ENCODE results near the gene TOP2B. TPM values are rescaled to one million over a fixed set of nuclear protein-coding genes. Genes with fewer than 3 reads are reported as not detected.

The TOP2B gene
- total RNA-seq, 2 experiments from 2014 or later: 133 to 134 TPM

DNA sequence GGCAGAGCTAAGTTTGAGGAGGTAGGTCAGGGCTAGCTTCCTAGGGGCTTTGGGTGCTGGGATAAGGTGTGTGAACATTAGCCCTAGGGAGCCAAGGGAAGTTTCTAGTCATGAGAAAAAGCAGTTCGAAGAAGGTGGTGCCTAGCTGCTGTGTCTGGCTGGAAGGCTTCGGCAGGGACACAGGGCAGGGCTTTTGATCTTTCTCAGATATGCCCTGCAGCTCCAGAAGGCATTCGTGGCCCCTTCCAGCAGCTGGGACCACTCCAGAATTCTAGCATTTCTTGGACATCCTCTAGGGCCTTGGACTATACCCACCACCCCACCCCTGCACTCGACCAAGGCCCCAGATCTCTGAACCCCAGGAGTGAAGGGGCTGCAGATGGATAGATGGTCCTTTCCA is 88.6 kb downstream of the TOP2B start:
- no peaks in the 10 kb centered on the region for H3K9me3 Mint-ChIP-seq
- CTCF ChIA-PET: no interaction called here
- no peak for DNase-seq
- H3K4me3 Mint-ChIP-seq: no peak overlapping the region
- H3K36me3 Mint-ChIP-seq: no peaks in the 10 kb centered on the region
- intact Hi-C loops (cut with micrococcal nuclease): no loop called here
- no peaks in the 10 kb centered on the region for H3K27me3 Mint-ChIP-seq
- H3K27ac Mint-ChIP-seq: no peak overlapping the region
- POLR2A ChIA-PET: no interaction called here
- no peaks in the 10 kb centered on the region for H3K4me1 Mint-ChIP-seq (ENCODE audit: low read depth)

DNA sequence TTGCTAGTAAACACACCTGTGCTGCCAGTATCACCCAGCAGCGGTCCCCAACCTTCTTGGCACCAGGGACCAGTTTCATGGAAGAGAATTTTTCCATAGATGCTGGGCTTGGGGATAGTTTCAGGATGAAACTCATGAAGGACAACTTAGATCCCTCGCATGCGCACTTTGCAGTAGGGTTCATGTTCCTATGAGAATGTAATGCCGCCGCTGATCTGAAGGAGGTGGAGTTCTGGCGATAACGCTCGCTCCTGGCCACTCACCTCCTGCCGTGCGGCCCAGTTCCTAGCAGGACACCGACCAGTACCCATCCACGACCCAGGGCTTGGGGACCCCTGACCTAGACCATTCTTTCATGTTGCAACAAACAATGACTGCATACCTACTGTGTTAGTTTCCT is 89.7 kb downstream of the TOP2B start:
- Mint-ChIP-seq H3K36me3 (no peaks in the 10 kb centered on the region), H3K9me3 (no peaks in the 10 kb centered on the region), H3K27ac (no peak overlapping the region), H3K4me1 (ENCODE audit: low read depth) (no peaks in the 10 kb centered on the region), H3K4me3 (no peak overlapping the region), H3K27me3 (no peaks in the 10 kb centered on the region)
- intact Hi-C loops (cut with micrococcal nuclease): no loop called here
- no peak for DNase-seq
- ChIA-PET POLR2A (no interaction called here), CTCF (no interaction called here)

DNA sequence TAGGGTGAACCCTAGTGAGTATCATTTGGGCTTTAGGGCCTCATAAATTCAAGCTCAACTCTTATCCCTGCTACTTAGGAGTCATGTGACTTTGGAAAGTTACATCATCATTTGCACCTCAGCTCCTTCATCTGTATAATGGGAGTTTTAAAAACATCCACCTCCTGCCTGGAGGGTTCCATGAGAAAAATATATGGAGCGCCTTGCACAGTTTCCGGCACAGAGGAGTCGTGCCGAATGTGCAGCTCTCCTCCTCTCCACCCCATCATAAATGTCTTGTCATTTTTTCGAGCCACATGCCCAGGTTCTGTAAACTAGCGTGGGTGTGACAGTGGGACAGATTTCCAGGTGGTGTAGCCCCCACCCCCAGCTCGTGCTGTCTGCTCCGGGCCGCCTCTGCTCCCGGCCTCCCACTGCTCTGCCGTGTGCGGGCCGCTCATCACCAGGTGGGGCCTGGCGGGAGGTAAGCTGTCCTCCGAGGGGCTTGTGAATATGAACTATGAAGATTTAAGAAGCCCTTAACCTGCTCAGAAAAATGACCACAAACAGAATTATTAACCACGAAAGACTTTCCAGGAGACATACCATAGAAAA is 90.4 kb downstream of the TOP2B start:
- no peak overlapping the region for H3K27ac Mint-ChIP-seq
- no peaks in the 10 kb centered on the region for H3K4me1 Mint-ChIP-seq (ENCODE audit: low read depth)
- H3K36me3 Mint-ChIP-seq: no peaks in the 10 kb centered on the region
- no peaks in the 10 kb centered on the region for H3K9me3 Mint-ChIP-seq
- H3K4me3 Mint-ChIP-seq: no peak overlapping the region
- intact Hi-C loops (cut with micrococcal nuclease): no loop called here
- no peaks in the 10 kb centered on the region for H3K27me3 Mint-ChIP-seq
- CTCF ChIA-PET: no interaction called here
- POLR2A ChIA-PET: no interaction called here
- DNase-seq: no peak

DNA sequence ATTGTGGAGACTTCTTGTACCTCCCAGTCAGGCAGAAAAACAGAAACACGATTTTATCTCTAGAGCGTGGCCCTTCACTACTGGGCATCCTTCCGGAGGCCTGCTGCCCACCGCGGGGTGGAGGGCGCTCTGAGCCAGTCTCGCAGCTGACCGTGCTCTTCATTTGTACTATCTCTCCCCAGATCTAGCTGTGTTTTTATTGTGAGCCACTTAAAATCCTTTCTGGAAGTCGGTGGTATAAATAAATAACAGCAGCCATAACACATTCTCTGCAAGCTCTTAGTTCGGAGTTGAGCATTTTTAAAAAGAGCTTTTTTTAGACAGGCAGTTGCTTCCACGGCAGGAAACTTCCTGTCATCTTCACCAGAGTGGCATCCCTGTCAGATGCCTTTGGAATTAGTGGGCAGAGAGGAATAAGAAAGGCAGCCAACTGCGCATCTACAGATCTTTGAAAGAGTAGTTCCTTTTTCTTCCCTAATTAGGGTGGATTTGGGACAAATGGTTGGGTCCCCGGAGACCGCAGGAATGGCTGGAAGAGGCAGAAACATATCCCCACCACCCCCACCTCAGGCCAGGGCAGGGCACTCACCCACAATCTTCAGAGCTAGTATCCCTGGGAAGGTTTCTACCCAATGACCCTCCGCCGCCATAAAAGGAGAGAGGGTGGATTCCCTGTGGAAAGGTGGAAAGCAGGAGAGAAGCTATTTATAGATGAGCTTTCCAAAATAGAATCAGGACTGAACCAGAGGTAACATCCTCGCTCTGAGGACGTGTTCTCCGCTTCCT is 91.1 kb downstream of the TOP2B start:
- intact Hi-C loops (cut with micrococcal nuclease): no loop called here
- Mint-ChIP-seq H3K27me3 (no peaks in the 10 kb centered on the region), H3K4me1 (ENCODE audit: low read depth) (no peaks in the 10 kb centered on the region), H3K4me3 (no peak overlapping the region), H3K27ac (no peak overlapping the region), H3K36me3 (no peaks in the 10 kb centered on the region), H3K9me3 (no peaks in the 10 kb centered on the region)
- POLR2A ChIA-PET: no interaction called here
- CTCF ChIA-PET: no interaction called here
- DNase-seq: no peak

DNA sequence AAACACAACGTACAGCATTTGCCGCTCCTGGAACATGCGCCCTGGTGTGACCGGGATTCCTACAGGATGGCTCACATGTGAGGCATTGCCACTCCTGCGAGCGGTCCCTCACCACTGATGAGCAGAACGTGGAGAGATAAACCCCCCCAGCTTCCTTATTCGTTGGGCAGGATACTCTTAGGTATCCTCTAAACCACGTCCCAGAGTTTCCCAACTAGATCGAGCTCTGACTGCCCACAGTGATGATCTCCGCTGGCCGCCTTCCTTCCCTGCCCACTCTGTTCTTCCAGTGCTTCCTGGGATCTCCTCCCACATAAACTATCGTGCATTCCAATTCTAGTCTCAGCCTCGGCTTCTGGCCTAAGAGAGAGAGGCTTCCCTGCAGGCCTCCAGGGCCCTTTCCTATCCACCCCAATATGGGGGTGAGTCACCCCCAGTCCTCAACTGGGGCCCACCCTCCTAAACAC is 91.8 kb downstream of the TOP2B start:
- POLR2A ChIA-PET: no interaction called here
- no peaks in the 10 kb centered on the region for H3K9me3 Mint-ChIP-seq
- H3K4me1 Mint-ChIP-seq (ENCODE audit: low read depth): no peaks in the 10 kb centered on the region
- CTCF ChIA-PET: interaction anchor here (1.2 kb wide), 1 partner anchor 41 kb away, joined by 4 read pairs; no protein-coding TSS in a partner anchor
- no peaks in the 10 kb centered on the region for H3K27me3 Mint-ChIP-seq
- H3K27ac Mint-ChIP-seq: no peak overlapping the region
- DNase-seq: no peak
- no peaks in the 10 kb centered on the region for H3K36me3 Mint-ChIP-seq
- no peak overlapping the region for H3K4me3 Mint-ChIP-seq
- intact Hi-C loops (cut with micrococcal nuclease): no loop called here

DNA sequence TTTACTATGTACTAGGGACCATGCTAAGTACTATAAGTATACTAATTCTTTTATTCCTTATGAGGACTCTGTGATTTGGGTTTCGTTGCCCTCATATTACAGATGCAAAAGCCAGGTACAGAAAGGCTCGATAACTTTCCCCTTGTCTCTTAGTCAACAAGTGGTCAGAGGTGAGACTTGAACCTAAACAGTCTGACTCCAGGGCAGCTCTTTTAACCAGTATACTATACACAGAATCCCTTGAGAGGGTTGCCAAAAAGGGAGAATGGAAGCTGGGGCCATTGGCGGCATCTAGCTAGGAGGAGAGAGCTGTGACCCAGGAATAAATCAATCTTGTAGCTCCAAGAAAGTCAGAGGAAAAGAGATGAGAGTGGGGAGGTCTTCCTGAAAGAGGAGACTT is 92.4 kb downstream of the TOP2B start:
- no peak overlapping the region for H3K27ac Mint-ChIP-seq
- no peaks in the 10 kb centered on the region for H3K9me3 Mint-ChIP-seq
- H3K27me3 Mint-ChIP-seq: no peaks in the 10 kb centered on the region
- POLR2A ChIA-PET: no interaction called here
- intact Hi-C loops (cut with micrococcal nuclease): no loop called here
- H3K4me1 Mint-ChIP-seq (ENCODE audit: low read depth): no peaks in the 10 kb centered on the region
- DNase-seq: no peak
- CTCF ChIA-PET: interaction anchor here (0.5 to 1.2 kb wide), 2 partner anchors 33 to 41 kb away, joined by 3 to 4 read pairs; no protein-coding TSS in a partner anchor
- H3K36me3 Mint-ChIP-seq: no peaks in the 10 kb centered on the region
- no peak overlapping the region for H3K4me3 Mint-ChIP-seq

DNA sequence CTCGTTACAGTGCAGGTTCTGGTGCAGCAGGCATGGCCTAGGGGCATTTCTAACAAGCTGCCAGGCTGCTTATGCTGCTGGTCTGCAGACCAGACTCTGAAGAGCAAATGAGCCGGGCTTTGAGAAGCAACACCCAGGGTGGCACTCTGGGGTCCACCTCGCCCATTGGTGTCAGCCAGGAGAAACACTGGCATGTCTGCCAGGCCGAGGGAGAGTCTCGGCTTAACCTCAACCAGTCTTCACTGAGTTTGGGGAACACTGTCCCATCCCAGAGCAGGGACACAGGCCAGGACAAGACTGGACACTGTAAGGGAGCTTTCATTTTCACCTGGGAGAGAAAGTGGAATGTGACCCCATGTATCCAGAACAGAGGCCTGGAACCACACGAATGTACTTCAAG is 93.4 kb downstream of the TOP2B start:
- no peak for DNase-seq
- Mint-ChIP-seq H3K9me3 (no peaks in the 10 kb centered on the region), H3K36me3 (no peaks in the 10 kb centered on the region), H3K4me1 (ENCODE audit: low read depth) (no peaks in the 10 kb centered on the region), H3K4me3 (no peak overlapping the region), H3K27ac (no peak overlapping the region), H3K27me3 (no peaks in the 10 kb centered on the region)
- POLR2A ChIA-PET: no interaction called here
- intact Hi-C loops (cut with micrococcal nuclease): no loop called here
- CTCF ChIA-PET: no interaction called here

DNA sequence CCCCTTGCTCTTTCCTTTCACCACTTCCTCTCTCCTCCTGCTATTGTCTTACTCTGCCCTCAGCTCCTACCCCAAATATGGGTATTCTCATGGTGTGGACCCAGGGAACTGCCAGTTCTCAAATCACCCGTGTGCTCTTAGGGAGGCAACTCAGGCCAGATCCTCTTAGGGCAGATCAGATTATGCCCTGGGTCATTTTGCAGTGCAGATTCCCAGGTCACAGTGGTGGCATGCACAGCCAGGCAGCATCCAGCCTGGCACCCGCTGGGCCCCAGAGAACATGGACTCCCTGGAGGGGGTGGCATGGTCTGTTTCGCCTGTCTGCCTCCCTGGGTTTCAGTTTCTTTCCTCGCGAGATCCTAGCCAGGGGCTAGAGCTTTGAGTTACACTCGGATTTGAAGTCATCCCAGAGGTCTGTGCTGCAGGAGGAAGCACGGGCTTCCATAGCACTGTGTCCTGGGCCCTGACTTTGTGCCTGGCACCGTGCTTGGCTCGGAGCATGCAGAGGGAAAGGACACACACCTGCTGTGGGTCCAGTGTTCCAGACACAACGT is 96.1 kb downstream of the TOP2B start:
- CTCF ChIA-PET: no interaction called here
- Mint-ChIP-seq H3K4me3 (no peak overlapping the region), H3K27ac (no peak overlapping the region), H3K27me3 (no peaks in the 10 kb centered on the region), H3K36me3 (no peaks in the 10 kb centered on the region), H3K4me1 (ENCODE audit: low read depth) (no peaks in the 10 kb centered on the region), H3K9me3 (no peaks in the 10 kb centered on the region)
- intact Hi-C loops (cut with micrococcal nuclease): no loop called here
- POLR2A ChIA-PET: no interaction called here
- no peak for DNase-seq

DNA sequence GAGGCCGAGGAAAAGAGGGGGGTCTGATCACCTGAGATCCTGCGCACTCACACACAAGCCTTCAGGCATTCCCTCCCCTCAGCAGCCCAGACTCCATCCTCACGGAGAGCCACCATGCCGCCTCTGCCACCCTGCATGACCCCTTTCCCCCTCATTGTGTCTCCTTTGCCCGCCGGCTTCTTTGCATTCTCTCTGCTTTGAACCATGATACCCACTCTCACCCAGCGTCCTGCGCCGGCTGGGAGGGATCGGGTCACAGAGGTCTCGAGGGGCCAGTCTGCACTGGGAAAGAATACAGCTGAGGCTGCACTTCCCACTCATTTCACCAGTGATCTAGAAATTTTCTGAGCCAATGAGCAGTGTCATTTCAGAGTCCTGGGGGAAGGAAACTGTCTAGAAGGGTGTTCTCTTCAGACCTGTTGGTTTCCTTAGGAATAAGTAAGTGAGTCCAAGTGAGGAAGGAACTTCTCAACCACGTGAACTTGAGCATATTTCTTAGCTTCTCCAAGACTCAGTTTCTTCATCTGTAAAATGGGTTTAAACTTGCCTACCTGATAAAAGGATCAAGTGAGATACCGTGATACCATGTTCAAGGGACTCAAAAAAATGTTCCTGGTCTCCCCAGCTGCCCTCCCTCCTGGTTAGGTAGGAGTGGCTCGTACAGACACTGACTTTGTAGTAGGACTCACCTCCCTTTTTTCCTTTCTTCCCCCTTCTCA is 96.7 kb downstream of the TOP2B start:
- Mint-ChIP-seq H3K4me3 (no peak overlapping the region), H3K4me1 (ENCODE audit: low read depth) (no peaks in the 10 kb centered on the region), H3K27me3 (no peaks in the 10 kb centered on the region), H3K36me3 (no peaks in the 10 kb centered on the region), H3K27ac (no peak overlapping the region), H3K9me3 (no peaks in the 10 kb centered on the region)
- POLR2A ChIA-PET: no interaction called here
- CTCF ChIA-PET: no interaction called here
- DNase-seq: no peak
- intact Hi-C loops (cut with micrococcal nuclease): no loop called here

DNA sequence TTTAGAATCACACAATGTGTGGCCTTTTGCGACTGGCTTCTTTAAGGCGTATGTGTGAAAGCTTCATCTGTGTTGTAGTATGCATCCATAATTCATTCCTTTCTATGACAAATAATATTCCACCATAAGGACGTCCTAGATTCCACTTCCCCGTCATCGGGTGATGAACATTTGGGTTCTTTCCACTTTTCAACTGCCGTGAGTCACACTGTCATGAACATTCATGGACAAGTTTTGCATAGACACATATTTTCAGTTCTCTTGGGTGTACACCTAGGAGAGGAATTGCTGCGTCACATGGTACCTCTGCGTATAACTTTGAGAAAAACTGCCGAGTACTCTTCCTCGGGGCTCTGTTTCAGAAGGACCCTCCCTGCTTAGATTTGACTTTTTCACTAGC is 97.3 kb downstream of the TOP2B start:
- POLR2A ChIA-PET: no interaction called here
- Mint-ChIP-seq H3K4me3 (no peak overlapping the region), H3K27ac (no peak overlapping the region), H3K4me1 (ENCODE audit: low read depth) (no peaks in the 10 kb centered on the region), H3K36me3 (no peaks in the 10 kb centered on the region), H3K27me3 (no peaks in the 10 kb centered on the region), H3K9me3 (no peaks in the 10 kb centered on the region)
- DNase-seq: no peak
- CTCF ChIA-PET: no interaction called here
- intact Hi-C loops (cut with micrococcal nuclease): no loop called here

DNA sequence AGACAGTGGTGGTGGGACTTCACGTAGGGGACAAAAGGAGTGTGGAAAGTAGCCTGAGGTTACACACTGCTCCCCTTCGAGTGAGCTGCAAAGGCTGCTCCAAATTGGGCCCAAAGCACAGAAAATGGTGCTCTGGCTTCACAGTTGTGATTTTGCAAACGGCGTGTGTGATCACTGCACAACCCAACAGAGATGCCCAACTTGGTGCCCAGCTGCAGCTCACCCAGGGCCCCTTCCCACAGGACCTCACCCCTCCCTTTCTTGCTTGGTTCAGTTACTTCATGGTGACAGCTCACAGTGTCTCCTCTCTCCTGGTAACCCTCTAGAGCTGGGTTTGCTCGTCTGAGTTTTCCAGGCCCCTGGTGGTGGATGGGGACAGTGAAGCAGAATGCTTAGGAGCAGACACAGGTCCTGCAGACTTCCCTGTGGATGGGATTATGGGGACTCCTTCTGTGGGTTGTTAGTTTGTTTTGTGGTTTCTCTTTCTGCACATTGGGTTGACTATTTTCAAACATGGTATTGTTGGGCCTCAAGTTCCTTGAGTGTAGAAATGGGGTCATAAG is 98.3 kb downstream of the TOP2B start:
- H3K9me3 Mint-ChIP-seq: no peaks in the 10 kb centered on the region
- no peaks in the 10 kb centered on the region for H3K4me1 Mint-ChIP-seq (ENCODE audit: low read depth)
- no peak for DNase-seq
- ChIA-PET POLR2A (no interaction called here), CTCF (no interaction called here)
- H3K4me3 Mint-ChIP-seq: no peak overlapping the region
- H3K27ac Mint-ChIP-seq: no peak overlapping the region
- intact Hi-C loops (cut with micrococcal nuclease): no loop called here
- H3K36me3 Mint-ChIP-seq: no peaks in the 10 kb centered on the region
- no peaks in the 10 kb centered on the region for H3K27me3 Mint-ChIP-seq

DNA sequence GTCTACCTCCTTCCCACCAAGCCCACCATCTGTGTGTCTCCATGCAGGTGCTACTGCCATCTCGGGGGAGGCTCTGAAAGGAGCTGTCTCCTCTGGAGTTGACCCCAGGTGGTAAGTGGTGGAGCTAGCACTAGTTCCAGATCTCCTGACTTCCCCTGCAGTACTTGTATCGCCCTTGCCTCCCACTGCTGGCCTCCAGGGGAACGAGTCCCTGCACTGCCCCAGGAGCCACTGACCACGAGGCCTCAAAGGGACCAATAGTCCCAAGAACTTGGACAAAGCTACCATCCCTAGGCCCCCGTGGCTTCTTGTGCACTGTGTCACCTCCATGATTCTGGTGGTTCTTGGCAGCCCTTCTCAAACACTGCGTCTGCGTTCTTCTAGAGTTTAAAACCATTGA is 98.9 kb downstream of the TOP2B start:
- Mint-ChIP-seq H3K4me3 (no peak overlapping the region), H3K27me3 (no peaks in the 10 kb centered on the region), H3K4me1 (ENCODE audit: low read depth) (no peaks in the 10 kb centered on the region), H3K9me3 (no peaks in the 10 kb centered on the region), H3K27ac (no peak overlapping the region), H3K36me3 (no peaks in the 10 kb centered on the region)
- intact Hi-C loops (cut with micrococcal nuclease): no loop called here
- ChIA-PET POLR2A (no interaction called here), CTCF (no interaction called here)
- no peak for DNase-seq
